Breast epithelium (tissue), 3 donors: ENCODE data around the gene CAMTA1.

Source experiments
- POLR2A ChIP-seq: fragments of 450-650 bp; IDR thresholded peaks from one replicate; pipeline ENCODE4 v1.6.1; 2016; ENCODE audit warnings: antibody characterized with exemption, mild to moderate bottlenecking, moderate library complexity
- POLR2AphosphoS5 ChIP-seq, 3 donors: sonication (generic); formaldehyde crosslinking; IDR thresholded peaks; one replicate each; pipeline ENCODE4 v1.6.1; 2017; ENCODE audit warnings: antibody characterized with exemption in 3 of 3
- TF ChIP-seq, protein P1 (sequence below), 3 donors: fragments of 450-650 bp; IDR thresholded peaks; one replicate each; pipeline ENCODE4 v1.5.1; 2016 to 2017; ENCODE audit warnings: antibody characterized with exemption in 3 of 3, mild to moderate bottlenecking in 3 of 3, moderate library complexity in 3 of 3

DNA sequence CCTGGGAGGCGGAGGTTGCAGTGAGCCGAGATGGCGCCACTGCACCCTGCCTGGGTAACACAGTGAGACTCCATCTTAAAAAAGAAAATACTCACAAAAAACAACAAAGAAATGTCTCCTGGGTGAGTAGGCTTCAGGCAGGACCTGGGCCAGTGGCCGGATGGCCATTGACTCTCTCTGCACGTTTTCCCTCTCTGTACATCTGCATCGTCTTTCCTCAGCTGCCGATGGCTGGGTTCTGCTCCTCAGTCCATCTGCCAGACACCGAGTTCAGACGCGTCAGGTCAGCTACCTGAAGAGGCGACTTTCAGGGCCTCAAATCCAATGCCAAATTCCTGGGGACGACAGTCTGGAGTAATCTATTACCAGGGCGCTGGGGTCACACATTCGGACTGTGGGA, 199.3 kb downstream of the CAMTA1 start:
- TF ChIP-seq, protein P1, sequence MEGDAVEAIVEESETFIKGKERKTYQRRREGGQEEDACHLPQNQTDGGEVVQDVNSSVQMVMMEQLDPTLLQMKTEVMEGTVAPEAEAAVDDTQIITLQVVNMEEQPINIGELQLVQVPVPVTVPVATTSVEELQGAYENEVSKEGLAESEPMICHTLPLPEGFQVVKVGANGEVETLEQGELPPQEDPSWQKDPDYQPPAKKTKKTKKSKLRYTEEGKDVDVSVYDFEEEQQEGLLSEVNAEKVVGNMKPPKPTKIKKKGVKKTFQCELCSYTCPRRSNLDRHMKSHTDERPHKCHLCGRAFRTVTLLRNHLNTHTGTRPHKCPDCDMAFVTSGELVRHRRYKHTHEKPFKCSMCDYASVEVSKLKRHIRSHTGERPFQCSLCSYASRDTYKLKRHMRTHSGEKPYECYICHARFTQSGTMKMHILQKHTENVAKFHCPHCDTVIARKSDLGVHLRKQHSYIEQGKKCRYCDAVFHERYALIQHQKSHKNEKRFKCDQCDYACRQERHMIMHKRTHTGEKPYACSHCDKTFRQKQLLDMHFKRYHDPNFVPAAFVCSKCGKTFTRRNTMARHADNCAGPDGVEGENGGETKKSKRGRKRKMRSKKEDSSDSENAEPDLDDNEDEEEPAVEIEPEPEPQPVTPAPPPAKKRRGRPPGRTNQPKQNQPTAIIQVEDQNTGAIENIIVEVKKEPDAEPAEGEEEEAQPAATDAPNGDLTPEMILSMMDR (IDR thresholded peaks at IDR 0.05) = no peak
- TF ChIP-seq POLR2A (no peak), POLR2AphosphoS5 (IDR thresholded peaks at IDR 0.05) (no peak)
